ENCODE measurements around the gene SHROOM1. TPM values are rescaled to one million over a fixed set of nuclear protein-coding genes. Genes with fewer than 3 reads are reported as not detected.

The SHROOM1 gene
- total RNA-seq, 4 donors from 2014 or later: 7.0 to 17.0 (median 9.1) TPM

- ATAC-seq (ENCODE audit: low FRiP score): no peak
- no peak for TF ChIP-seq CTCF (IDR thresholded peaks at IDR 0.05)
- DNase-seq (ENCODE audit: low spot score): no peak
These were observed 22.9 kb upstream of the SHROOM1 start for GRCh38 chr5:132853323-132853722.

- no peak for DNase-seq (ENCODE audit: low spot score)
- ATAC-seq (ENCODE audit: low FRiP score): no peak
- no peak for TF ChIP-seq CTCF (IDR thresholded peaks at IDR 0.05)
These were observed 19.6 kb upstream of the SHROOM1 start for GRCh38 chr5:132850066-132850465.

- no peak for TF ChIP-seq CTCF (IDR thresholded peaks at IDR 0.05)
- ATAC-seq (ENCODE audit: low FRiP score) (no peak), DNase-seq (ENCODE audit: low spot score) (no peak)
These were observed 18.9 kb upstream of the SHROOM1 start for GRCh38 chr5:132849347-132849746.

- no peak for ATAC-seq (ENCODE audit: low FRiP score)
- TF ChIP-seq CTCF (IDR thresholded peaks at IDR 0.05): no peak
- DNase-seq (ENCODE audit: low spot score): no peak
These were observed 17.8 kb upstream of the SHROOM1 start for GRCh38 chr5:132848270-132848669.

- no peak for TF ChIP-seq CTCF (IDR thresholded peaks at IDR 0.05)
- DNase-seq (ENCODE audit: low spot score): no peak
- no peak for ATAC-seq (ENCODE audit: low FRiP score)
These were observed 10.9 kb upstream of the SHROOM1 start for GRCh38 chr5:132841305-132841704.

- no peak for TF ChIP-seq CTCF (IDR thresholded peaks at IDR 0.05)
- DNase-seq (ENCODE audit: low spot score) (no peak), ATAC-seq (ENCODE audit: low FRiP score) (no peak)
These were observed 10.4 kb upstream of the SHROOM1 start for GRCh38 chr5:132840896-132841295.

- ATAC-seq (ENCODE audit: low FRiP score) (no peak), DNase-seq (ENCODE audit: low spot score) (no peak)
- no peak for TF ChIP-seq CTCF (IDR thresholded peaks at IDR 0.05)
These were observed 9.9 kb upstream of the SHROOM1 start for GRCh38 chr5:132840313-132840712.
